Neural cell (in vitro differentiated cells): ENCODE data around the gene SPRYD3. TPM values are rescaled to one million over a fixed set of nuclear protein-coding genes. Genes with fewer than 3 reads are reported as not detected.

Experiments used
- H2AFZ ChIP-seq: fragments of 200-600, 300-800 bp; sonication (generic), shearing (Covaris generic); 2 replicates; pipeline ENCODE4 v1.6.0; 2014; ENCODE audit warnings: low read depth, mild to moderate bottlenecking, antibody characterized with exemption, low read length, moderate library complexity
- H3F3A ChIP-seq: fragments of 200-600 bp; shearing (Covaris generic); 2 replicates; pipeline ENCODE4 v1.6.1; 2016; ENCODE audit warnings: mild to moderate bottlenecking, moderate library complexity, mixed read lengths, antibody characterized with exemption, low read length; ENCODE audit not compliant: insufficient read depth, poor library complexity, severe bottlenecking
- H3K27ac ChIP-seq: fragments of 200-600, 300-800 bp; sonication (generic), shearing (Covaris generic); 2 replicates; pipeline ENCODE4 v1.5.1; 2014; ENCODE audit warnings: mild to moderate bottlenecking, low read length, moderate library complexity
- H3K27me3 ChIP-seq: fragments of 300-800, 200-600 bp; sonication (generic), shearing (Covaris generic); 2 replicates; pipeline ENCODE4 v1.6.0; 2014; ENCODE audit warnings: mild to moderate bottlenecking, low read depth, low read length, moderate library complexity; ENCODE audit not compliant: insufficient read depth
- H3K36me3 ChIP-seq: fragments of 300-800, 200-600 bp; sonication (generic), shearing (Covaris generic); 2 replicates; pipeline ENCODE4 v1.5.1; 2014; ENCODE audit warnings: mild to moderate bottlenecking, antibody characterized with exemption, low read length, moderate library complexity; ENCODE audit not compliant: insufficient read depth
- H3K4me2 ChIP-seq: fragments of 300-800, 200-600 bp; sonication (generic), shearing (Covaris generic); 2 replicates; pipeline ENCODE4 v1.6.0; 2014; ENCODE audit warnings: mild to moderate bottlenecking, low read length
- H3K4me3 ChIP-seq: fragments of 300-800, 200-600 bp; sonication (generic), shearing (Covaris generic); 2 replicates; pipeline ENCODE4 v1.5.1; 2014; ENCODE audit warnings: mild to moderate bottlenecking, low read length, moderate library complexity
- H3K79me2 ChIP-seq: fragments of 200-600 bp; shearing (Covaris generic); replicated peaks from 2 replicates; pipeline ENCODE4 v1.6.0; 2014; ENCODE audit warnings: mild to moderate bottlenecking, low read length, moderate library complexity; ENCODE audit not compliant: insufficient read depth
- H3K9ac ChIP-seq: fragments of 300-800, 200-600 bp; sonication (generic), shearing (Covaris generic); 2 replicates; pipeline ENCODE4 v1.6.1; 2016; ENCODE audit warnings: mild to moderate bottlenecking, low read length, mixed read lengths
- H3K9me2 ChIP-seq: fragments of 200-600 bp; shearing (Covaris generic); 2 replicates; pipeline ENCODE4 v1.6.1; 2016; ENCODE audit warnings: mild to moderate bottlenecking, low read length, mixed read lengths; ENCODE audit not compliant: insufficient read depth
- H3K9me3 ChIP-seq: fragments of 200-600, 300-800 bp; sonication (generic), shearing (Covaris generic); 2 replicates; pipeline ENCODE4 v1.6.1; 2016; ENCODE audit warnings: mild to moderate bottlenecking, mixed run types, low read length, moderate library complexity, mixed read lengths
- H4K20me1 ChIP-seq: fragments of 200-600 bp; shearing (Covaris generic); 2 replicates; pipeline ENCODE4 v1.6.1; 2016; ENCODE audit warnings: mild to moderate bottlenecking, mixed run types; ENCODE audit not compliant: insufficient read depth
- CTCF ChIP-seq: fragments of 450-650 bp; IDR thresholded peaks from 2 replicates; pipeline ENCODE4 v1.5.1; 2014; ENCODE audit warnings: antibody characterized with exemption, mild to moderate bottlenecking, moderate library complexity; ENCODE audit not compliant: poor library complexity, severe bottlenecking
- EP300 ChIP-seq: fragments of 450-650 bp; conservative IDR thresholded peaks from 2 replicates; pipeline ENCODE4 v1.6.1; 2014; ENCODE audit warnings: antibody characterized with exemption, mild to moderate bottlenecking, moderate library complexity; ENCODE audit not compliant: poor library complexity, severe bottlenecking
- EZH2 ChIP-seq: fragments of 200-600, 300-800 bp; shearing (Covaris generic), sonication (generic); IDR thresholded peaks from 2 replicates; pipeline ENCODE4 v1.6.1; 2014; ENCODE audit warnings: antibody characterized with exemption, low read length, borderline replicate concordance, mild to moderate bottlenecking; ENCODE audit not compliant: insufficient read depth, poor library complexity, severe bottlenecking
- MXI1 ChIP-seq: fragments of 450-650 bp; conservative IDR thresholded peaks from 2 replicates; pipeline ENCODE4 v1.6.1; 2014; ENCODE audit warnings: antibody characterized with exemption, mild to moderate bottlenecking; ENCODE audit not compliant: poor library complexity, severe bottlenecking
- POLR2AphosphoS5 ChIP-seq: IDR thresholded peaks from 2 replicates; pipeline ENCODE4 v1.6.1; 2012
- RAD21 ChIP-seq: fragments of 450-650 bp; conservative IDR thresholded peaks from 2 replicates; pipeline ENCODE4 v1.6.1; 2014; ENCODE audit warnings: antibody characterized with exemption, mild to moderate bottlenecking, moderate library complexity
- REST ChIP-seq: IDR thresholded peaks from 2 replicates; pipeline ENCODE4 v1.6.1; 2012; ENCODE audit warnings: borderline replicate concordance
- SMC3 ChIP-seq: fragments of 450-650 bp; conservative IDR thresholded peaks from 2 replicates; pipeline ENCODE4 v1.6.1; 2014; ENCODE audit warnings: antibody characterized with exemption, mild to moderate bottlenecking, moderate library complexity; ENCODE audit not compliant: poor library complexity
- TAF1 ChIP-seq: IDR thresholded peaks from 2 replicates; pipeline ENCODE4 v1.6.1; 2012; ENCODE audit warnings: low read depth
- polyA plus RNA-seq: library from polyadenylated mRNA; depleted of rRNA; stranded (reverse); fragments of >200 nt; gene quantifications from 2 replicates; pipeline ENCODE4 v1.2.3, GENCODE V29; 2014

Gene SPRYD3
- polyA plus RNA-seq, 1 donor from 2014 or later = 20.8 TPM

GRCh38 chr12:53064613-53065436 lies 14.4 kb downstream of the SPRYD3 start:
- no peak overlapping the region for H3K9ac ChIP-seq
- H3K36me3 ChIP-seq = peaks cover 4% of the 10 kb centered on the region
- no peaks in the 10 kb centered on the region for H3F3A ChIP-seq
- no peaks in the 10 kb centered on the region for H3K79me2 ChIP-seq
- no peaks in the 10 kb centered on the region for H3K27me3 ChIP-seq
- H3K9me3 ChIP-seq = no peaks in the 10 kb centered on the region
- H3K27ac ChIP-seq = no peak overlapping the region
- no peak for TF ChIP-seq MXI1
- TF ChIP-seq SMC3 = no peak
- TF ChIP-seq REST = no peak
- no peak for TF ChIP-seq EP300
- TF ChIP-seq EZH2 = no peak
- no peak for TF ChIP-seq TAF1
- no peak for TF ChIP-seq CTCF
- TF ChIP-seq POLR2AphosphoS5 = no peak
- H3K9me2 ChIP-seq = no peaks in the 10 kb centered on the region
- no peak overlapping the region for H3K4me2 ChIP-seq
- no peak overlapping the region for H2AFZ ChIP-seq
- H3K4me3 ChIP-seq = no peak overlapping the region
- no peaks in the 10 kb centered on the region for H4K20me1 ChIP-seq

GRCh38 chr12:53063708-53064612 lies 15.2 kb downstream of the SPRYD3 start:
- TF ChIP-seq POLR2AphosphoS5 (no peak), EP300 (no peak), MXI1 (no peak), RAD21 (no peak)
- Histone ChIP-seq H3K4me3 (no peak overlapping the region), H3K9me3 (no peaks in the 10 kb centered on the region), H2AFZ (no peak overlapping the region), H3K27ac (no peak overlapping the region), H3K27me3 (no peaks in the 10 kb centered on the region), H4K20me1 (no peaks in the 10 kb centered on the region), H3K4me2 (no peak overlapping the region), H3K9ac (no peak overlapping the region), H3K9me2 (no peaks in the 10 kb centered on the region), H3F3A (no peaks in the 10 kb centered on the region), H3K36me3 (peaks cover 4% of the 10 kb centered on the region), H3K79me2 (no peaks in the 10 kb centered on the region)
